ENCODE results near the gene TMTC1.

Gene TMTC1

DNA sequence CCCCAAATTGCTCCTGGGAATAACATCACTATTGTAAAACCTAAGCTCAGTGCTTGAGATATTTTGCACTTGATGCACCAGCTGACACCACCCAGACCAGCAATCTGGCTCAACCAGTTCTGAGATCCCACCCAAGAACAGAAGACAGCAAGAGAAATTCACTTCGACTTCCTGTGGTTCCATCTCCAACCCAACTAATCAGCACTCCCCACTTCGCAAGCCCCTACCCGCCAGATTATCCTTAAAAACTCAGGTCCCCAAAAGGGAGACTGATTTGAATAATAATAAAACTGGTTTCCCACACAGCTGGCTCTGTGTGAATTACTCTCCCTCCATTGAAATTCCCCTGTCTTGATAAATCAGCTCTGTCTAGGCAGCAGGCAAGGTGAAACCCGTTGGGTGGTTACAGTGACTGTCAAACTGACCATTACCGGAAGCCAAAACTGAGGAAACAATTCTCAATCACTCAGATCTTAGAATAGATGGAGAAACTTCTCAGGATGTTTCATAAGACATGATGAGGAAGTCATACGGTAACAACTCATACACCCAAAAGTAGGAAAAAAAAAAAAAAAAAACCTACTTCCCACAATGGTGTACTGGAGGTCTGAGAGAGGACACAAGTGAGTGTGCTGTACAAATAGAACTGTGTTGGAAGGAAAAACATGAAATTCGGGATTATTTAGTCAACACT, 92.4 kb downstream of the TMTC1 start:
- Histone ChIP-seq H3K36me3 (ENCODE audit: control insufficient read depth in 1 of 2, insufficient read depth in 2 of 2, low read length in 2 of 2) (no peaks in the 10 kb centered on the region), H3K27ac (ENCODE audit: low read length) (no peak overlapping the region), H3K9me3 (ENCODE audit: control insufficient read depth in 1 of 2, low read length in 2 of 2) (no peaks in the 10 kb centered on the region), H3K27me3 (ENCODE audit: low read depth, low read length) (no peaks in the 10 kb centered on the region), H3K4me3 (ENCODE audit: low read depth in 1 of 2, low read length in 2 of 2) (no peak overlapping the region), H3K4me1 (ENCODE audit: control insufficient read depth in 1 of 2, insufficient read depth in 2 of 2, low read length in 2 of 2) (no peaks in the 10 kb centered on the region)

DNA sequence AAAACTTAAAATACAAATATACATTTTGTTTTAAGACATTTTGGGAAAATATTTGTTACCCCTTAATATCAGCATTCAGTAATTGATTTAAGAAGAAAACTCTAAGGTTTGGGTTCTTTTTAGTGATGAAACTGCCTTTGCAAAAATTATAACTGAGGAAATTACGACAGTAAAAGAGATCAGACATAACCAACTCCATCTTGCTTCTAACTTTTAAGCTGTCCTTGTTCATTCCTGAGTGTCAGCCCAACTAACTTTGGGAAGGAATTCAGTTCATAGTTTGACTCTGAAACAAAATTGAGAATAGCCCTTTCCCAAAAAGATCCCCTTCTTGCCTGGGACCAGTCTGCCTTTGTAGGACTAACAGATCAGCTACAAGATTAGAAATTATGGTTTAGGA, 93.0 kb downstream of the TMTC1 start:
- no peaks in the 10 kb centered on the region for H3K36me3 ChIP-seq (ENCODE audit: control insufficient read depth in 1 of 2, insufficient read depth in 2 of 2, low read length in 2 of 2)
- H3K27ac ChIP-seq (ENCODE audit: low read length), result no peak overlapping the region
- H3K4me1 ChIP-seq (ENCODE audit: control insufficient read depth in 1 of 2, insufficient read depth in 2 of 2, low read length in 2 of 2), result no peaks in the 10 kb centered on the region
- H3K27me3 ChIP-seq (ENCODE audit: low read depth, low read length), result no peaks in the 10 kb centered on the region
- no peaks in the 10 kb centered on the region for H3K9me3 ChIP-seq (ENCODE audit: control insufficient read depth in 1 of 2, low read length in 2 of 2)
- H3K4me3 ChIP-seq (ENCODE audit: low read depth in 1 of 2, low read length in 2 of 2), result no peak overlapping the region

DNA sequence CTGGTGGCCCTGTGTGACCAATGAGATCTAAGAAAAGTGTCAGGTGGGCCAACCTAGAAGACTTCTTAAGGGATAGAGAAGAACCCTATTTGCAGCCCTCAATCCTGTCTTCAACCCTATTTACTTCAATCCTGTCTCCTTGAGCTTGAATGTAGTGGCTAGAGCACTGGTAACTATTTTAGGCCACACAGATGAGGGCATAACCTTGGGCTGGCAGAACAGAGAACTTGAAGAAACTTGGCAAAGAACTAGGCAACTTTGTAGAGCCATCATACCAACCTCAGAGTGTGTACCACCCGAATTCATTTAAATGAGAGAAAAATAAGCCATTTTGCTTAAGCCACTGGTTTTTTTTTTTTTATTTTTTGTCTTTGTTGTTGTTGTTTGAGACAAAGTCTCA, 94.8 kb downstream of the TMTC1 start:
- no peak overlapping the region for H3K4me3 ChIP-seq (ENCODE audit: low read depth in 1 of 2, low read length in 2 of 2)
- H3K36me3 ChIP-seq (ENCODE audit: control insufficient read depth in 1 of 2, insufficient read depth in 2 of 2, low read length in 2 of 2), result no peaks in the 10 kb centered on the region
- H3K9me3 ChIP-seq (ENCODE audit: control insufficient read depth in 1 of 2, low read length in 2 of 2), result no peaks in the 10 kb centered on the region
- no peaks in the 10 kb centered on the region for H3K27me3 ChIP-seq (ENCODE audit: low read depth, low read length)
- H3K4me1 ChIP-seq (ENCODE audit: control insufficient read depth in 1 of 2, insufficient read depth in 2 of 2, low read length in 2 of 2), result peaks cover 0 to 4% of the 10 kb centered on the region in 2 donors
- no peak overlapping the region for H3K27ac ChIP-seq (ENCODE audit: low read length)

DNA sequence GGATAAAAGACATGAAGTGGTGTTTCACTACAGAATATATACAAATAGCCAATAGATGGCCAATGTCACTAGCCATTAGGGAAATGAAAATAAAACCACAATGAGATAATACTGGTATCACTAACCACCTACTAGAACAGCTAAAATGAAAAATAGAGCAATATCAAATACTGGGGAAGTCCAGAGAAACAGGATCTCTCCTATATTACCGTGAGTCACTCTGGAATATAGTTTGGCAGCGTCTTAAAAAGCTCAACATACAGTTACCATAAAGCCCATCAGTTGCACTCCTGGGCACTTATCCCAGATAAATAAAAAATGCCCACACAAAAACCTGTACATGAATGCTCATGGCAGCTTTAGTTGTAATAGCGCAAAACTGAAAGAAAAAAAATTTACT, 101.7 kb downstream of the TMTC1 start:
- Histone ChIP-seq H3K4me3 (ENCODE audit: low read depth in 1 of 2, low read length in 2 of 2) (no peak overlapping the region), H3K9me3 (ENCODE audit: control insufficient read depth in 1 of 2, low read length in 2 of 2) (no peaks in the 10 kb centered on the region), H3K27ac (ENCODE audit: low read length) (no peak overlapping the region)

DNA sequence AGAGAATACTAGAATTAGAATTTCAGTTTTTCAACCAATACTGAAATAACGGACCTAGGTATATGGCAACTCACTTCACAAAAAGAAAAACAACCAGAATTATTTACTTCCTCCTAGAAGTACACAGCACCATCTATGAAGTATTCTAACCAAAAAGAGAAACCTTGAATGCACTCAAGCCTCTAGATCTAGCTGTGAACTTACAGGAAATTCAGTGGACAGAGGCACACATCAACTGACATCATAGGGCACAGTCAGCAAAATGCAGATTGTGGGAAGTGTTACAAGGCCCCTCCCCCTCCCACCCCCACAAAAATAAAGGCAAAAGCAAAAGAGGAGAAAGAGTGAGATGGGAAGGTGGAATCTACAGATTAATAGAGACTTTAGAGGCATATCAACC, 102.4 kb downstream of the TMTC1 start:
- no peaks in the 10 kb centered on the region for H3K9me3 ChIP-seq (ENCODE audit: control insufficient read depth in 1 of 2, low read length in 2 of 2)
- H3K27ac ChIP-seq (ENCODE audit: low read length), result no peak overlapping the region
- H3K27me3 ChIP-seq (ENCODE audit: low read depth, low read length), result no peaks in the 10 kb centered on the region
- H3K4me3 ChIP-seq (ENCODE audit: low read depth in 1 of 2, low read length in 2 of 2), result no peak overlapping the region
- peaks cover 0 to 4% of the 10 kb centered on the region in 2 donors for H3K4me1 ChIP-seq (ENCODE audit: control insufficient read depth in 1 of 2, insufficient read depth in 2 of 2, low read length in 2 of 2)
- no peaks in the 10 kb centered on the region for H3K36me3 ChIP-seq (ENCODE audit: control insufficient read depth in 1 of 2, insufficient read depth in 2 of 2, low read length in 2 of 2)

More for the DNA sequence above, 101.7 kb downstream of the TMTC1 start:
- no peaks in the 10 kb centered on the region for H3K36me3 ChIP-seq (ENCODE audit: control insufficient read depth in 1 of 2, insufficient read depth in 2 of 2, low read length in 2 of 2)
- H3K27me3 ChIP-seq (ENCODE audit: low read depth, low read length), result no peaks in the 10 kb centered on the region
- H3K4me1 ChIP-seq (ENCODE audit: control insufficient read depth in 1 of 2, insufficient read depth in 2 of 2, low read length in 2 of 2), result peaks cover 0 to 4% of the 10 kb centered on the region in 2 donors

DNA sequence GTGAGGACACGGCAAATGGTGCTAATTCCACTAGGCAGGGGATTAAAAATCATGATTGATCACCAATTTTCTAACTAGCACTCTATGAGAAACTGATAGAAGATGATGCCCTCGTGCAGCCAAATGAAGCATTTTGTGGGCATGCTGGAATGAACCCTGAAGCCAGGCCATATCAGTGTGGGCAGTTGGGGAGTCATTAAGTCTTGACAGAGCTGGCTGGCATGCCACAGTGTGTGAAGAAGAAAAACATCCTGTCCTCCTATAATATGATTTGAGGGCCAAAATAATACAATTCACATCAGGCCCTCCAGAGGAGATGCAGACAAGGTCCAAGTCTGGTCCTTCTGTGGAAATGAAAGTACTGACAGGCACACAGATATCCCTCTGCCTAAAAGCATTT, 107.1 kb downstream of the TMTC1 start:
- H3K36me3 ChIP-seq (ENCODE audit: control insufficient read depth in 1 of 2, insufficient read depth in 2 of 2, low read length in 2 of 2), result no peaks in the 10 kb centered on the region
- peaks cover 0 to 7% of the 10 kb centered on the region in 2 donors for H3K4me1 ChIP-seq (ENCODE audit: control insufficient read depth in 1 of 2, insufficient read depth in 2 of 2, low read length in 2 of 2)
- no peaks in the 10 kb centered on the region for H3K27me3 ChIP-seq (ENCODE audit: low read depth, low read length)
- H3K4me3 ChIP-seq (ENCODE audit: low read depth in 1 of 2, low read length in 2 of 2), result no peak overlapping the region
- H3K9me3 ChIP-seq (ENCODE audit: control insufficient read depth in 1 of 2, low read length in 2 of 2), result no peaks in the 10 kb centered on the region
- H3K27ac ChIP-seq (ENCODE audit: low read length), result no peak overlapping the region

DNA sequence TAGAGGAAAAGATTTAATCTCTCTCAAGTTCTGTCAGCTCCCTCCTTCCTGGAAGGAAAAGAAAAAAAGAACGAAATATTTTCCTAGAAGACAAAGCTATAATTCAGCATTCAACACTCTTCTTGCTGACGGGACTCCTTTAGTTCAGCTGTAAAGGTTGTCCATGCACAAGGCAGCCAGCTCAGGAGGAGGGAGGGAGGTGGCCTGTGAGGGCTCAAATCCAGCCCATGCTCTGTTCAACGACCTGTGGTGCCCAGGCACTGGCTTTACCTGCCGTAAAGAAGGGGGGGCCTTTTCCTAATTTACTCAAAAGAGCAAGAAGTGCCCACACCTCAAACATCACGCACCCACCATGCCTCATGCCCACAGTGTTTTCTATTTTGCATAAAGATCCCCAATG, 109.3 kb downstream of the TMTC1 start:
- Histone ChIP-seq H3K27me3 (ENCODE audit: low read depth, low read length) (no peaks in the 10 kb centered on the region), H3K4me3 (ENCODE audit: low read depth in 1 of 2, low read length in 2 of 2) (no peak overlapping the region), H3K9me3 (ENCODE audit: control insufficient read depth in 1 of 2, low read length in 2 of 2) (no peaks in the 10 kb centered on the region), H3K4me1 (ENCODE audit: control insufficient read depth in 1 of 2, insufficient read depth in 2 of 2, low read length in 2 of 2) (peaks cover 0 to 7% of the 10 kb centered on the region in 2 donors), H3K27ac (ENCODE audit: low read length) (no peak overlapping the region), H3K36me3 (ENCODE audit: control insufficient read depth in 1 of 2, insufficient read depth in 2 of 2, low read length in 2 of 2) (no peaks in the 10 kb centered on the region)

DNA sequence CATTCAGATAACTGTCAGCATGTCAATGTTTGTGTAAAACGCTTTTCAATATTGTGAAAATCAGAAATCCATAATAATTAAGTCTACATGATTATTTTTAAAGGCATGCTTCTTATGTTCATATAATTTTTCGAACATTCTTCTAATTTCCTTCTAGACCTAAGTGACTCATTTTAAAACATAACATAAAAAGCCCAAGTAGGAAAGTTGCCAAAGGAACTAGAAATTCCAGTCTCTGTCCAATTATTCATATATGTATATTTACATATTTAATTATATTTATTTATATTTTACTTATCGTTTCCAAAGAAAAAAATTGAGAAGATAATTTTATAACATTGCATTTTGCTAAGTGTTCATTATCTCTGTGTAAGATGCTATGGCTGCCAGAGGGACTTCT, 110.4 kb downstream of the TMTC1 start:
- Histone ChIP-seq H3K36me3 (ENCODE audit: control insufficient read depth in 1 of 2, insufficient read depth in 2 of 2, low read length in 2 of 2) (no peaks in the 10 kb centered on the region), H3K4me3 (ENCODE audit: low read depth in 1 of 2, low read length in 2 of 2) (no peak overlapping the region), H3K4me1 (ENCODE audit: control insufficient read depth in 1 of 2, insufficient read depth in 2 of 2, low read length in 2 of 2) (peaks cover 0 to 7% of the 10 kb centered on the region in 2 donors), H3K27ac (ENCODE audit: low read length) (no peak overlapping the region), H3K27me3 (ENCODE audit: low read depth, low read length) (no peaks in the 10 kb centered on the region), H3K9me3 (ENCODE audit: control insufficient read depth in 1 of 2, low read length in 2 of 2) (no peaks in the 10 kb centered on the region)

DNA sequence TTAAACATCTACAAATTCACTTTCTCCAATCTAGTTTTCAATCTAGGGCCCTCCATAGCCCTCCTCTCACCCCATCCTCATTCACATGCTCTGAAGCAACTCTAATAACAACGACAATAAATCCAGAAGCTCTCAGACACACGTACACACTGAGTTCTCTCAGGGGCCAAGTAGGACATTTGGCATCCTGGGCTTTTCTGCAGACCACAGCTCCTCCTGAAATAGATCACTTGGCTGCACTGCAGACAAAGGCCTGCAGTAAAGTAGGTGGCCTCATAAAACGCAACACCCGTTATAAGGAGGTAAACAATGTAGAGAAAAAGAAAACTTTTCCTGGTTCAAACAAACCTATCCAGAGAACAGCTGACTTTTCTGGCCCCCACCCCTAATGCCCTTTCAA, 111.2 kb downstream of the TMTC1 start:
- H3K4me1 ChIP-seq (ENCODE audit: control insufficient read depth in 1 of 2, insufficient read depth in 2 of 2, low read length in 2 of 2), result peaks cover 0 to 7% of the 10 kb centered on the region in 2 donors
- no peaks in the 10 kb centered on the region for H3K36me3 ChIP-seq (ENCODE audit: control insufficient read depth in 1 of 2, insufficient read depth in 2 of 2, low read length in 2 of 2)
- no peak overlapping the region for H3K4me3 ChIP-seq (ENCODE audit: low read depth in 1 of 2, low read length in 2 of 2)
- H3K27ac ChIP-seq (ENCODE audit: low read length), result no peak overlapping the region
- H3K27me3 ChIP-seq (ENCODE audit: low read depth, low read length), result no peaks in the 10 kb centered on the region
- no peaks in the 10 kb centered on the region for H3K9me3 ChIP-seq (ENCODE audit: control insufficient read depth in 1 of 2, low read length in 2 of 2)

DNA sequence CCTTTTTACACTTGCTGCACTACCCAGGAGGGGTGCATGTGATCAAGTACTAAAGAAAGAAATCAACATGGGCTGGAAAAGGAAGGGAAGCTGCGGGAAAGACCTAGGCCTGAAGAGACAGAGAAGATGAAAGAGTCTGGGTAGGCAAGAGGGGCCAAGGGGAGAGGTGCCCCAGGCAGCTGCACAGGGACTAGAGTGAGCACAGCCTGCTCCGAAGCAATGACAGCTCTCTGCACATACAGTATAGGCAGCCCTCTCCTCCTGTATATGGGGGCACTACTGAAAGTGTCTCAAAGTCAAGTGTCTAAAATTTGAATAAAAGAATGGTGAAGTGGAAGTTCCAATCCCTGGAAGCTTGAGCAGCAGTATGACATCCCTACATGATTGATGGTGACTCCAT, 112.0 kb downstream of the TMTC1 start:
- no peaks in the 10 kb centered on the region for H3K27me3 ChIP-seq (ENCODE audit: low read depth, low read length)
- H3K27ac ChIP-seq (ENCODE audit: low read length), result no peak overlapping the region
- H3K36me3 ChIP-seq (ENCODE audit: control insufficient read depth in 1 of 2, insufficient read depth in 2 of 2, low read length in 2 of 2), result no peaks in the 10 kb centered on the region
- H3K4me3 ChIP-seq (ENCODE audit: low read depth in 1 of 2, low read length in 2 of 2), result no peak overlapping the region
- H3K9me3 ChIP-seq (ENCODE audit: control insufficient read depth in 1 of 2, low read length in 2 of 2), result no peaks in the 10 kb centered on the region
- peaks cover 0 to 7% of the 10 kb centered on the region in 2 donors for H3K4me1 ChIP-seq (ENCODE audit: control insufficient read depth in 1 of 2, insufficient read depth in 2 of 2, low read length in 2 of 2)

DNA sequence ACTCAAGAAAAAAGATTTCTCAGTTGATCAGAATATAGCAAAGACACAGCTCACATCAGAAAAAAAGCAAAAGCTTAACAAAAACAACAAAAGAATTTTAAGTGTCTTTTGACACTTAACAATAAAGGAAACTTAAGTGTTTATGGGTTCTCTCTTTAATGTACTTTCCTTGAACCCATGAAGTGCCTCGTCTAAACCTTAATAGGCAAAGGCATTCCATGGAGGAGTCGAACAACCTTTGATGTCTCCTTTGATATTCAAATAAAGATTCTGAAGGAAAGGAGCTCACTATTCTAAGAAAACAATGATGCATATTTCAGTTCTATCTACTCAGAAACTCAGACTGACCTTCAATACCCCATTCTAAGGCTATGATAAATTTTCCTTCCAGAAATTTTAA, 116.7 kb downstream of the TMTC1 start:
- Histone ChIP-seq H3K27ac (ENCODE audit: low read length) (no peak overlapping the region), H3K36me3 (ENCODE audit: control insufficient read depth in 1 of 2, insufficient read depth in 2 of 2, low read length in 2 of 2) (no peaks in the 10 kb centered on the region), H3K9me3 (ENCODE audit: control insufficient read depth in 1 of 2, low read length in 2 of 2) (no peaks in the 10 kb centered on the region), H3K27me3 (ENCODE audit: low read depth, low read length) (no peaks in the 10 kb centered on the region), H3K4me3 (ENCODE audit: low read depth in 1 of 2, low read length in 2 of 2) (no peak overlapping the region), H3K4me1 (ENCODE audit: control insufficient read depth in 1 of 2, insufficient read depth in 2 of 2, low read length in 2 of 2) (no peaks in the 10 kb centered on the region)

DNA sequence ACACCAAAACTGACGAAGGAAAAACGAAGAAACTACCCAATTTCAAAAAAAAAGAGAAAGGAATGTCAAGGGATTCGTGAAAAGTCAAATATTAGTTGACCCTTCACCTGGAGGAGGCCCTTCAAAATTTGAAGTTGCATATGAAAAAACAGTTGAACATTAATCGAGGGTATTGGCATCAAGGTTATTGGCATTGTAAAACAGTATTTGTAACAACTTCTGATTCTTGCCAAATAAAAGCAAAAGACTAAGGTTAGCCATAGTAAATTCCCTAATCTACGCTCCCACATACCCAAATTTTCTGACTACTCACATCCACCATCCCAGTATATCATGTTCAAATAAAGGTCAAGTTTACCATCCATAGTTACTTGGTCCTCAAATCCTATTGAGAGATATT, 118.6 kb downstream of the TMTC1 start:
- Histone ChIP-seq H3K4me1 (ENCODE audit: control insufficient read depth in 1 of 2, insufficient read depth in 2 of 2, low read length in 2 of 2) (no peaks in the 10 kb centered on the region), H3K36me3 (ENCODE audit: control insufficient read depth in 1 of 2, insufficient read depth in 2 of 2, low read length in 2 of 2) (peaks cover 0 to 3% of the 10 kb centered on the region in 2 donors), H3K9me3 (ENCODE audit: control insufficient read depth in 1 of 2, low read length in 2 of 2) (no peaks in the 10 kb centered on the region), H3K4me3 (ENCODE audit: low read depth in 1 of 2, low read length in 2 of 2) (no peak overlapping the region), H3K27me3 (ENCODE audit: low read depth, low read length) (no peaks in the 10 kb centered on the region), H3K27ac (ENCODE audit: low read length) (no peak overlapping the region)

All from muscle layer of duodenum (tissue), 2 donors.